ENCODE results near the gene KLHL24.
A peak's percentile ranks its signal among the peaks of the same experiment; 100 is the strongest.
"Not testable (repeated sequence)": the region's sequence is repeated elsewhere in the genome, so short reads cannot be mapped to it uniquely, and the experiment has no call there.

Gene KLHL24

GRCh38 chr3:183619010-183619409 lies 16.4 kb upstream of the KLHL24 start:
- Histone ChIP-seq H2BK120ac (ENCODE audit: low read depth, low read length) (no peak overlapping the region), H3K4me3 (ENCODE audit: low read length) (no peak overlapping the region), H4K5ac (ENCODE audit: low read length) (no peak overlapping the region), H3K23ac (ENCODE audit: low read length) (no peak overlapping the region), H3K27me3 (ENCODE audit: insufficient read depth, low read length, poor library complexity) (no peaks in the 10 kb centered on the region), H2AK5ac (ENCODE audit: low read length) (no peak overlapping the region), H3K4me1 (ENCODE audit: control insufficient read depth, low read depth, low read length) (no peaks in the 10 kb centered on the region), H3K27ac (ENCODE audit: low read depth, low read length) (no peak overlapping the region), H3K79me2 (ENCODE audit: control insufficient read depth, insufficient read depth, low read length) (no peaks in the 10 kb centered on the region), H4K8ac (ENCODE audit: low read depth, low read length) (no peak overlapping the region), H3K56ac (ENCODE audit: low read length) (no peak overlapping the region), H3K9ac (ENCODE audit: low read length) (no peak overlapping the region), H3K4me2 (ENCODE audit: low read length) (no peak overlapping the region), H2BK5ac (ENCODE audit: low read length) (no peak overlapping the region), H3K36me3 (ENCODE audit: control insufficient read depth, insufficient read depth, low read length) (no peaks in the 10 kb centered on the region), H3K79me1 (ENCODE audit: low read length) (no peaks in the 10 kb centered on the region), H2BK15ac (replicated peaks; ENCODE audit: low read depth) (no peak overlapping the region), H3K4ac (ENCODE audit: low read depth, low read length) (no peak overlapping the region), H3K18ac (ENCODE audit: low read length) (no peak overlapping the region)
- WGBS (ENCODE audit: extremely low coverage, insufficient coverage, low lambda C conversion rate), result no CpG with 5 or more reads among the region's 4 CpGs
- DNase-seq, result no peak

GRCh38 chr3:183619624-183620251 lies 15.7 kb upstream of the KLHL24 start:
- no peak overlapping the region for H2BK15ac ChIP-seq (replicated peaks; ENCODE audit: low read depth)
- no peak overlapping the region for H3K9ac ChIP-seq (ENCODE audit: low read length)
- H3K4me1 ChIP-seq (ENCODE audit: control insufficient read depth, low read depth, low read length), result no peaks in the 10 kb centered on the region
- H3K4ac ChIP-seq (ENCODE audit: low read depth, low read length), result no peak overlapping the region
- H3K23ac ChIP-seq (ENCODE audit: low read length), result no peak overlapping the region
- no peak overlapping the region for H3K18ac ChIP-seq (ENCODE audit: low read length)
- H3K27ac ChIP-seq (ENCODE audit: low read depth, low read length), result no peak overlapping the region
- no peak for DNase-seq
- no peaks in the 10 kb centered on the region for H3K27me3 ChIP-seq (ENCODE audit: insufficient read depth, low read length, poor library complexity)
- no peak overlapping the region for H4K8ac ChIP-seq (ENCODE audit: low read depth, low read length)
- H3K4me3 ChIP-seq (ENCODE audit: low read length), result no peak overlapping the region
- H3K79me1 ChIP-seq (ENCODE audit: low read length), result no peaks in the 10 kb centered on the region
- no peaks in the 10 kb centered on the region for H3K79me2 ChIP-seq (ENCODE audit: control insufficient read depth, insufficient read depth, low read length)
- peak overlapping the region; percentile 25 for H3K56ac ChIP-seq (ENCODE audit: low read length)
- H2AK5ac ChIP-seq (ENCODE audit: low read length), result no peak overlapping the region
- no peak overlapping the region for H4K5ac ChIP-seq (ENCODE audit: low read length)
- H3K36me3 ChIP-seq (ENCODE audit: control insufficient read depth, insufficient read depth, low read length), result no peaks in the 10 kb centered on the region
- no peak overlapping the region for H3K4me2 ChIP-seq (ENCODE audit: low read length)
- no peak overlapping the region for H2BK120ac ChIP-seq (ENCODE audit: low read depth, low read length)
- H2BK5ac ChIP-seq (ENCODE audit: low read length), result no peak overlapping the region

GRCh38 chr3:183620252-183620628 lies 15.2 kb upstream of the KLHL24 start:
- Histone ChIP-seq H2BK15ac (replicated peaks; ENCODE audit: low read depth) (no peak overlapping the region), H4K5ac (ENCODE audit: low read length) (no peak overlapping the region), H2BK120ac (ENCODE audit: low read depth, low read length) (no peak overlapping the region), H3K4me3 (ENCODE audit: low read length) (no peak overlapping the region), H3K18ac (ENCODE audit: low read length) (no peak overlapping the region), H2AK5ac (ENCODE audit: low read length) (no peak overlapping the region), H3K27ac (ENCODE audit: low read depth, low read length) (no peak overlapping the region), H3K9ac (ENCODE audit: low read length) (no peak overlapping the region), H3K23ac (ENCODE audit: low read length) (no peak overlapping the region), H4K8ac (ENCODE audit: low read depth, low read length) (no peak overlapping the region), H3K56ac (ENCODE audit: low read length) (no peak overlapping the region), H3K4me1 (ENCODE audit: control insufficient read depth, low read depth, low read length) (no peaks in the 10 kb centered on the region), H3K4me2 (ENCODE audit: low read length) (no peak overlapping the region), H3K4ac (ENCODE audit: low read depth, low read length) (no peak overlapping the region), H3K27me3 (ENCODE audit: insufficient read depth, low read length, poor library complexity) (no peaks in the 10 kb centered on the region), H2BK5ac (ENCODE audit: low read length) (no peak overlapping the region), H3K79me1 (ENCODE audit: low read length) (no peaks in the 10 kb centered on the region), H3K79me2 (ENCODE audit: control insufficient read depth, insufficient read depth, low read length) (no peaks in the 10 kb centered on the region), H3K36me3 (ENCODE audit: control insufficient read depth, insufficient read depth, low read length) (no peaks in the 10 kb centered on the region)
- no CpG with 5 or more reads among the region's 1 CpG for WGBS (ENCODE audit: extremely low coverage, insufficient coverage, low lambda C conversion rate)
- no peak for DNase-seq

- H3K36me3 ChIP-seq (ENCODE audit: control insufficient read depth, insufficient read depth, low read length); H2BK5ac ChIP-seq (ENCODE audit: low read length); H3K79me1 ChIP-seq (ENCODE audit: low read length); H2AK5ac ChIP-seq (ENCODE audit: low read length); H3K27me3 ChIP-seq (ENCODE audit: insufficient read depth, low read length, poor library complexity); H3K4me1 ChIP-seq (ENCODE audit: control insufficient read depth, low read depth, low read length); H2BK15ac ChIP-seq (replicated peaks; ENCODE audit: low read depth); H3K4me2 ChIP-seq (ENCODE audit: low read length); H3K27ac ChIP-seq (ENCODE audit: low read depth, low read length); DNase-seq; H3K56ac ChIP-seq (ENCODE audit: low read length); H3K79me2 ChIP-seq (ENCODE audit: control insufficient read depth, insufficient read depth, low read length); H4K5ac ChIP-seq (ENCODE audit: low read length); H4K8ac ChIP-seq (ENCODE audit: low read depth, low read length); H3K18ac ChIP-seq (ENCODE audit: low read length); H3K4me3 ChIP-seq (ENCODE audit: low read length); H3K4ac ChIP-seq (ENCODE audit: low read depth, low read length); H2BK120ac ChIP-seq (ENCODE audit: low read depth, low read length); H3K23ac ChIP-seq (ENCODE audit: low read length); H3K9ac ChIP-seq (ENCODE audit: low read length): not testable (repeated sequence)
- no CpG with 5 or more reads among the region's 2 CpGs for WGBS (ENCODE audit: extremely low coverage, insufficient coverage, low lambda C conversion rate)
These were observed 12.9 kb upstream of the KLHL24 start for GRCh38 chr3:183622473-183622872.

- Histone ChIP-seq H3K56ac (ENCODE audit: low read length) (no peak overlapping the region), H3K79me2 (ENCODE audit: control insufficient read depth, insufficient read depth, low read length) (no peaks in the 10 kb centered on the region), H2AK5ac (ENCODE audit: low read length) (no peak overlapping the region), H3K4me2 (ENCODE audit: low read length) (no peak overlapping the region), H2BK5ac (ENCODE audit: low read length) (no peak overlapping the region), H3K36me3 (ENCODE audit: control insufficient read depth, insufficient read depth, low read length) (no peaks in the 10 kb centered on the region), H3K79me1 (ENCODE audit: low read length) (no peaks in the 10 kb centered on the region), H3K23ac (ENCODE audit: low read length) (no peak overlapping the region), H2BK120ac (ENCODE audit: low read depth, low read length) (no peak overlapping the region), H4K5ac (ENCODE audit: low read length) (no peak overlapping the region), H4K8ac (ENCODE audit: low read depth, low read length) (no peak overlapping the region), H3K4ac (ENCODE audit: low read depth, low read length) (no peak overlapping the region), H3K9ac (ENCODE audit: low read length) (no peak overlapping the region), H2BK15ac (replicated peaks; ENCODE audit: low read depth) (no peak overlapping the region), H3K4me1 (ENCODE audit: control insufficient read depth, low read depth, low read length) (no peaks in the 10 kb centered on the region), H3K27ac (ENCODE audit: low read depth, low read length) (no peak overlapping the region), H3K27me3 (ENCODE audit: insufficient read depth, low read length, poor library complexity) (no peaks in the 10 kb centered on the region), H3K4me3 (ENCODE audit: low read length) (no peak overlapping the region), H3K18ac (ENCODE audit: low read length) (no peak overlapping the region)
- no CpG with 5 or more reads among the region's 8 CpGs for WGBS (ENCODE audit: extremely low coverage, insufficient coverage, low lambda C conversion rate)
- no peak for DNase-seq
These were observed 8.4 kb upstream of the KLHL24 start for GRCh38 chr3:183626877-183627594.
